ENCODE data around the gene TMEM234.

TMEM234 gene

GRCh38 chr1:32199717-32200072 is 22.5 kb downstream of the TMEM234 start:
- DNase-seq (ENCODE audit: low spot score), result no peak

- DNase-seq (ENCODE audit: low spot score), result no peak
Measured at GRCh38 chr1:32199043-32199716, 23.0 kb downstream of the TMEM234 start.

DNA sequence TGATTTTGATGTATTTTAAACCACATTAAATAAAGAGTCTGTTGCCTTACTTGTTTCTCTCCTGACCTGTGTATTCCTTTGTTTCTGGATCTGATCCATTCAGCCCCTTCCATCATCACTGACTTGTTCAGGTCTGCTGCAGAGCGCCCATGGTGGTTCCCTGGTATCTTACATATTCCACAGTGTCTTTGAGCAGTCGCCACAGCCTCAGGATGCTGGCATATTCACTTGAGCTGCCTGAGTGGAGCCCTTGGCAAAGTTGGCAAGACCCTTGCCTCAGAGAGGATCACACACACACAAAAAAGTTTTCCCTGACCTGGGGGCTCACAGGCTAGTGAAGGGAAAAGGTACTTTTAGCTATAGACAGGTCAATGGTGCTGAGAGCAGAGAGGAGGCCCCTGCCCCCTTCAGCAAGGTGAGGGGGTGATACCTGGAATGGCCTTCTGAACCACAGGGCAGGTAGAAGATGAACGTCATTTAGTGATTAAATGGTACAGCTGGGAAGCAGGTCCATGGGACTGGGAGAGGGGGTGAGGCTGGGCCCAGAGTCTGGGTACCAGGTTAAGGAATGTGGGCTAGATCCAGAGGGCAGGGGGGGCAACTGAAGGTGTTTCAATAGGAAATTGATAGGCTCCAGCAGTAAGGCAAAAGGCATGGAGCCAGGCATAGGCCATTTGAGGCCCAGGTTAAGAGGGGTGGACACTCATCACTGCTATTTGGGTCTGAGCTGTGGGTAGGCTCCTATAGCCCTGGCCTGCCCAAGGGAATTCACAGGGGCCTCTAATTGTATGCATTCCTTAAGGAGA is 23.7 kb downstream of the TMEM234 start:
- DNase-seq (ENCODE audit: low spot score), result no peak

- no peak for DNase-seq (ENCODE audit: low spot score)
Measured at GRCh38 chr1:32197837-32198236, 24.3 kb downstream of the TMEM234 start.

GRCh38 chr1:32197074-32197473 is 25.1 kb downstream of the TMEM234 start:
- no peak for DNase-seq (ENCODE audit: low spot score)

DNA sequence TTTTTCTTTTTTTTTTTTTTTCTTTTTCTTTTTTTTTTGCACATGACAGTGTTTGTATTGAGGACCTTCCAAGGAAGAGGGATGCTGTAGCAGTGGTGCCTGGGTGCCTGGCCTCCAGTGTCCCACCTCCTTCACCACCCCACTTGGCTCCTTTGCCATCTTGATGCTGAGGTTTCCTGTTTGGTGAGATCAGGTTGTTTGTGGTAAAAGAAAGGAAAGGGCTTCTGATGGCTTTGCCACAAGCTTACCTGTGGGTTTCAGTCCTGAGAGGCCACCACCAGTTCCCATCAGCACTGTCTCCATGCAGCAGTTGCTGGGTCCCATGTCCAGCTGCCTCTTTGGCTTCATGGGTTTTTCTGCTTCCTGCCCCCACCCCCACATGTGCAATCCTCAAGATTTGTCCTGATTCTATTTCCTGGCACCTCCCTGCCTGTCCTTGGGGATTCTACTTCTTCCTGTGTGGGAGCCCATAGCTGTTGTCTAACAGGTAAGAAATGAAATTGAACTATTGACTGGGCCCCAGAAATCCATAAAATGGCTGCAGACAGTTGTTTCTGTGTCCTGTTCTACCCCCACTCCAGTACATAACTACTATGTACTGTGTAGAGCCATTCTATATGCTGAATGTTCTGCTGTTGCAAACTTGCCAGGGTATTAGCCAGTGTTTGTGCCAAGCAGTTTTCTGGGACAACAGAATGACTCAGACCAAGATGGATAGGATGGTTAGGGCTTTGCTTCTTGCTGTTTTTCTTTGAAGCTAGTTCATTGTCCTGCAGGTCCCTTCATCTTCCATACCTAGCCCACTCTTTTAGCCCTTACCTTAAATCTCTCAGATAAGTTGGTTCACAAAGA is 26.0 kb downstream of the TMEM234 start:
- no peak for DNase-seq (ENCODE audit: low spot score)

DNA sequence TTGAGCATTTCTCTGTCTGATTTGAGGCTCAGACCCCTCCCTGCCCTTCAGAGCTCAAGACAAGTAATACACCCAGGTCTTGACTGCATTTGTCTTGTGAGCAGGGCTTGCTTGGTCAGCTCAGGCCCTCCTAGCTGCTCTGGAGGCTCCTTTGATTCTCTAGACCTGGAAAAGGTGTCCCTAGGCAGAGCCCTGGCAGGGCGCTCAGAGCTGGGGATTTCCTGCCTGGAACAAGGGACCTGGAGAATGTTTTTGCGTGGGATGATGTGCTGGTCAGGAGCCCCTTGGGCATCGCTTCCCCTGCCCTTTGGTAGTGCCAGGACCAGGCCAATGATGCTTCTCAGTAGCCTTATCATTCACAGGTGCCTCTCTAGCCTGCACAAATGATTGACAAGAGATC is 26.6 kb downstream of the TMEM234 start:
- DNase-seq (ENCODE audit: low spot score), result no peak

DNA sequence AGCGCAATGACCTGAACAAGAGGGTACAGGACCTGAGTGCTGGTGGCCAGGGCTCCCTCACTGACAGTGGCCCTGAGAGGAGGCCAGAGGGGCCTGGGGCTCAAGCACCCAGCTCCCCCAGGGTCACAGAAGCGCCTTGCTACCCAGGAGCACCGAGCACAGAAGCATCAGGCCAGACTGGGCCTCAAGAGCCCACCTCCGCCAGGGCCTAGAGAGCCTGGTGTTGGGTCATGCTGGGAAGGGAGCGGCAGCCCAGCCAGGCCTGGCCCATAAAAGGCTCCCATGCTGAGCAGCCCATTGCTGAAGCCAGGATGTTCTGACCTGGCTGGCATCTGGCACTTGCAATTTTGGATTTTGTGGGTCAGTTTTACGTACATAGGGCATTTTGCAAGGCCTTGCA is 27.2 kb downstream of the TMEM234 start:
- DNase-seq (ENCODE audit: low spot score), result no peak

GRCh38 chr1:32192220-32192948 is 29.8 kb downstream of the TMEM234 start:
- DNase-seq (ENCODE audit: low spot score), result no peak

DNA sequence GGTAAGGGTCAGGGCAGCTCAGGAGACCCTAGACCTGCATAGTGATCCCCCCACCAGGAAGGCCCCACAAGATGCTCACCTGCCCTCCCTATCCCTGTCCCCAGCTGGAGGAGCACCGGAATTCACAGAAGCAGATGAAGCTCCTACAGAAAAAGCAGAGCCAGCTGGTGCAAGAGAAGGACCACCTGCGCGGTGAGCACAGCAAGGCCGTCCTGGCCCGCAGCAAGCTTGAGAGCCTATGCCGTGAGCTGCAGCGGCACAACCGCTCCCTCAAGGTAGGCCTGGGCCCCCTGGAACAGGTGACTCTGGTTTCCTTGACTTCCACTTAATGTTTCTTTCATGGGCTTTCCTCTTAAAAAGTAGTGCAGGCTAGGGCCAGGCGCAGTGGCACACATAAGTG is 34.3 kb downstream of the TMEM234 start:
- DNase-seq (ENCODE audit: low spot score), result no peak

DNA sequence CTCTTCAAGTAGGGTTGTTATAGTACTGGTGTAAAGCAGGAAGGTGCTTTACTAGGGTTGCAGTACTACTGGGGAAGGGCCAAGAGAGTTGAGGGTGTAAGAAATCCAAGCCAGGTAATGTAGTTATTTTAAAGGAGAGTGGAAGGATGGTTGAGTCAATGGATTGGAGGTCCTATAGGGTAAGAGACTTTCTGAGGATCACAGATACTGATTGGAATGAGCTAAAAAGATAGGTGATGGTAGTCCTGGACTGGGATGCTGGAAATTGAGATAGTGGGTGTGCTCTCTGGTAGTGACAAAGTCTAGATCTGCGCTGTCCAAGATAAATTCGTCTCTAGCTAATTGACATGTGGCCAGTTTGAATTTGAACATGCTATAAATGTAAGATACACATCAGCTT is 35.7 kb downstream of the TMEM234 start:
- no peak for DNase-seq (ENCODE audit: low spot score)

GRCh38 chr1:32186077-32186476 is 36.1 kb downstream of the TMEM234 start:
- DNase-seq (ENCODE audit: low spot score), result no peak

DNA sequence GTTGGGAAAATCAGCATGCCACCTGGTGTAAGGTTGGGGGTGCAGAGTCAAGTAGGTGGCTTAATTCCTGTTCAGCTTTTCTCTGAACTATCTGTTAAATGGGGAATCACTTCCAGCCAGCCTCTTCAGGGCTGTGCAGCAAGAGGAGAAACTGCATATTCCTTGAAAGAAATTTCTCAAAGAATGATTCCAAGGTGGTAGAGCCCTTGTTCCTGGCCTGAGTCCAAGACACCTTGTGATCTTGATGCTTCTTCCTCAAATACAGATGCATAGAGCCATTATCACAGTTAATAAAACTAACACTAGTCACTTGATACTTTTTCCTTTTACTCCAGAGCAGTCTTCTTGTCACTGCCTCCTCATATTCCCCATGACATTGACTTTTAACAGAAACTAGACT is 37.5 kb downstream of the TMEM234 start:
- DNase-seq (ENCODE audit: low spot score), result no peak

- no peak for DNase-seq (ENCODE audit: low spot score)
Measured at GRCh38 chr1:32182060-32182459, 40.1 kb downstream of the TMEM234 start.

GRCh38 chr1:32181563-32181962 is 40.6 kb downstream of the TMEM234 start:
- DNase-seq (ENCODE audit: low spot score), result no peak

DNA sequence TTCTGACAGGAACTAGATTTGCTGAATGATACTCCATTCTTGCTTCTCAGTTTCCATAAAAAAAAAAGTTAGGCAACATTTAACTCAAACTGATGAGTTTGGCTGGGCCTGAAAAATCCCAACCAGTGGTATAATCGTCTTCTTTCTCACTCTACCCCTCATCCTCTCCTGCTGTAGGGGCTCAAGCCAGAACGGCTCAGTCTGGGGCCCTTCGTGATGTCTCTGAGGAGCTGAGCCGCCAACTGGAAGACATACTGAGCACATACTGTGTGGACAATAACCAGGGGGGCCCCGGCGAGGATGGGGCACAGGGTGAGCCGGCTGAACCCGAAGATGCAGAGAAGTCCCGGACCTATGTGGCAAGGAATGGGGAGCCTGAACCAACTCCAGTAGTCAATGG is 41.1 kb downstream of the TMEM234 start:
- DNase-seq (ENCODE audit: low spot score), result no peak

- DNase-seq (ENCODE audit: low spot score), result peak; percentile 28
Measured at GRCh38 chr1:32180186-32181060, 41.7 kb downstream of the TMEM234 start.

DNA sequence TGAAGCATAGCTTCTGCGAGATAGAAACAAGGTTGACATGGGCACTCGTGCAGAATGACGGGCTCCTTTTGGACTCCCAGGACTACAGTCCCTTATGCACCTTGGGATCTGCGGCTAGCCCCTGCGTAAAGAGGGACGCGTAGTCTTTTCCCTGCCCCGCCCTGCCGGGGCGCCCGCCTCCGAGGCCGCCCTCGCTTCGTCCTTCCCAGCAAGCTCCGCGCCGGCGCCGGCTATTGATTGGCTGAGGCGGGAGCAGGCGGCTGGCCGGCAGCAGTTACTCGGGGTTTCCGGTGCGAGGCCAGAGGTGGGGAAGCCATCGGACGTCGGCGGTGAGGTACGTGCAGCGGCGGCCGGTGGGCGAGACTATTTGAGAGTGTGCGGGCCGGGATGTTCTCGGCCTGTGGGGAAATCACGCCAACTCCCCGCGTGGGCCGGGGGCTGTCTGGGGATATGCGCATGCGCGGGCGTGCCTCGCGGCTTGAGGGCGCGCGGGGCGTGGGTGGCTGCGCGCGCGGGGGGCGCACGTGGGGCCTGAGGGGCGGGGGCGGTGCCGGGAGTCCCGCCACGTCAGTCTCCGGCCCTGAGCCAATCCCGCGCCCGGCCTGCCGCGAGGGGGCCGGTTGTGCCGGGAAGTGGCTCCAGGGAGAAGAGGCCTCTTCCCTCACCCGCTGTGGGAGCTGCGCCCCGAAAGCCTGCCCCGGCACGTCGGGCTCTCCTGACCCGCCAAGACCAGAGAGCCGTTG is 42.5 kb downstream of the TMEM234 start, which contains the start of gene TXLNA:
TXLNA (plus strand) TSS at position 233 of the 743 bp plus-strand sequence. CDS start 671 bp downstream, outside the sequence.
- peak; percentile 91 for DNase-seq (ENCODE audit: low spot score)

- DNase-seq (ENCODE audit: low spot score), result no peak
Measured at GRCh38 chr1:32179193-32179442, 43.0 kb downstream of the TMEM234 start.

DNA sequence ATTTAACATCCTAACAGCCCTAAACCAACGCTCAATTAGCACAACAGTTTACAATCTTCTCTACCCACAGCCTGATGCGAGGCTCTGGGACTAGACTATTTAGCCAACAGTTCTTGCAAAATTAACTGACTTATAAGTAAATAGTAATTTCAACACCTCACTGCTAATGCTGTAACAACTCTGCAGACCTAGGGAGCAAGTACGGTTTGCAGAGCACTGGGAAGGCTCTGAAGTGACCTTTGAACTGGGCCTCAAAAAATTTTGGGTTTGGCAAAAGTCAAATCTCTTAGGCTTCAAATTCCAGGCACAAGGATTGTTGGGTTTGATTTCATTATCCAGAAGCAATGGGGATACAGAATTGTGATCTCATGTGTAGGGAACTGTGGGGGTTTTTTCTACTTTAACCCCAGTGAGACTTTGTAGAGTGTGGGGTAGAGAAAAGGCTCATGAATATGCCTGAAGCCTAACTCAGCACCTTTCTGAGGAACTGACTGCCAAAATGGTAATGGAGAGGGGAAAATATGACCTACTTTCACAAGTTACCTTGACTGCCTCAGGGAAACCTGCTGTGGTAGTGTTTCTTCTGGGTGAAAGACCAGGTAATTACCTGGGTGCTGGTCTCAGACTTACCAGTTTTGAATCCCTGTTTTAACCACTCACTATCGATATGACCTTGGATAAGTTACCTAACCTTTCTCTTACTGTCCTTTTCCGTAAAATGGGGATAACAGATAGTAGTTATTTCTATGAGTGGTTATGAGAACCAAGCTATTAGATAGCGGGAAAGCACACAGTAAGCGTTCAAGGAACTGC is 43.6 kb downstream of the TMEM234 start:
- DNase-seq (ENCODE audit: low spot score), result no peak

Data from COLO829 (cell line).